ENCODE results near the gene ZKSCAN3. TPM values are rescaled to one million over a fixed set of nuclear protein-coding genes. Genes with fewer than 3 reads are reported as not detected.

ZKSCAN3 gene
- total and polyA plus RNA-seq, 2 of the 8 experiments (the other 6 are each of a cell fraction or from before 2014, with no cell fraction given), result 2.7 to 9.8 TPM

Small RNA genes lying within 50 kb of the gene (small RNA-seq; reads per million reads assigned to genes)
- gene AL021997.1 (ENCODE audit: insufficient read depth) (not detected), gene AL021997.2 (ENCODE audit: insufficient read depth) (not detected), gene RNU2-45P (ENCODE audit: insufficient read depth) (not detected)

Other genes with a start within 250 kb of the ZKSCAN3 start
- 7.4 and 9.4 TPM in 2 replicates for gene ZSCAN16, start 225.3 kb upstream of the ZKSCAN3 start, total RNA-seq (2021; fragmentation: NEBNext Ultra II Directional; extraction: Animal tissue kit (Norgen Biotek cat#: 25700))
- 1.9 and 3.6 TPM in 2 replicates for gene ZSCAN16, start 225.3 kb upstream of the ZKSCAN3 start, polyA plus RNA-seq (2011; rRNA removed)
- gene ZKSCAN8, start 208.1 kb upstream of the ZKSCAN3 start, total RNA-seq (2021; fragmentation: NEBNext Ultra II Directional; extraction: Animal tissue kit (Norgen Biotek cat#: 25700)), result 23.3 and 24.1 TPM in 2 replicates
- gene ZKSCAN8, start 208.1 kb upstream of the ZKSCAN3 start, polyA plus RNA-seq (2011; rRNA removed), result 8.6 and 10.7 TPM in 2 replicates
- 13.1 and 13.6 TPM in 2 replicates for gene ZSCAN9, start 124.7 kb upstream of the ZKSCAN3 start, total RNA-seq (2021; fragmentation: NEBNext Ultra II Directional; extraction: Animal tissue kit (Norgen Biotek cat#: 25700))
- gene ZSCAN9, start 124.7 kb upstream of the ZKSCAN3 start, polyA plus RNA-seq (2011; rRNA removed), result 7.0 and 10.8 TPM in 2 replicates
- 6.6 TPM in 2 replicates for gene ZKSCAN4, start 97.7 kb upstream of the ZKSCAN3 start, total RNA-seq (2021; fragmentation: NEBNext Ultra II Directional; extraction: Animal tissue kit (Norgen Biotek cat#: 25700))
- 1.4 and 2.2 TPM in 2 replicates for gene ZKSCAN4, start 97.7 kb upstream of the ZKSCAN3 start, polyA plus RNA-seq (2011; rRNA removed)
- not detected in 2 replicates for gene NKAPL, start 90.7 kb upstream of the ZKSCAN3 start, total RNA-seq (2021; fragmentation: NEBNext Ultra II Directional; extraction: Animal tissue kit (Norgen Biotek cat#: 25700))
- 0.05 and 0.08 TPM in 2 replicates for gene NKAPL, start 90.7 kb upstream of the ZKSCAN3 start, polyA plus RNA-seq (2011; rRNA removed)
- 8.2 and 8.5 TPM in 2 replicates for gene ZSCAN26, start 82.8 kb upstream of the ZKSCAN3 start, total RNA-seq (2021; fragmentation: NEBNext Ultra II Directional; extraction: Animal tissue kit (Norgen Biotek cat#: 25700))
- gene ZSCAN26, start 82.8 kb upstream of the ZKSCAN3 start, polyA plus RNA-seq (2011; rRNA removed), result 3.8 and 7.0 TPM in 2 replicates
- 7.6 and 9.2 TPM in 2 replicates for gene PGBD1, start 68.4 kb upstream of the ZKSCAN3 start, total RNA-seq (2021; fragmentation: NEBNext Ultra II Directional; extraction: Animal tissue kit (Norgen Biotek cat#: 25700))
- gene PGBD1, start 68.4 kb upstream of the ZKSCAN3 start, polyA plus RNA-seq (2011; rRNA removed), result 2.3 and 2.5 TPM in 2 replicates
- 7.0 and 8.8 TPM in 2 replicates for gene ZSCAN31, start 13.8 kb upstream of the ZKSCAN3 start, total RNA-seq (2021; fragmentation: NEBNext Ultra II Directional; extraction: Animal tissue kit (Norgen Biotek cat#: 25700))
- 1.2 and 1.9 TPM in 2 replicates for gene ZSCAN31, start 13.8 kb upstream of the ZKSCAN3 start, polyA plus RNA-seq (2011; rRNA removed)
- gene ZSCAN12, start 49.8 kb downstream of the ZKSCAN3 start, total RNA-seq (2021; fragmentation: NEBNext Ultra II Directional; extraction: Animal tissue kit (Norgen Biotek cat#: 25700)), result 8.6 and 9.6 TPM in 2 replicates
- gene ZSCAN12, start 49.8 kb downstream of the ZKSCAN3 start, polyA plus RNA-seq (2011; rRNA removed), result 2.0 and 2.2 TPM in 2 replicates
- 4.2 and 5.3 TPM in 2 replicates for gene ZSCAN23, start 93.5 kb downstream of the ZKSCAN3 start, total RNA-seq (2021; fragmentation: NEBNext Ultra II Directional; extraction: Animal tissue kit (Norgen Biotek cat#: 25700))
- gene ZSCAN23, start 93.5 kb downstream of the ZKSCAN3 start, polyA plus RNA-seq (2011; rRNA removed), result 0.61 and 0.74 TPM in 2 replicates
- gene GPX6, start 165.8 kb downstream of the ZKSCAN3 start, total RNA-seq (2021; fragmentation: NEBNext Ultra II Directional; extraction: Animal tissue kit (Norgen Biotek cat#: 25700)), result not detected in 2 replicates
- not detected in 2 replicates for gene GPX6, start 165.8 kb downstream of the ZKSCAN3 start, polyA plus RNA-seq (2011; rRNA removed)
- not detected in 2 replicates for gene GPX5, start 175.9 kb downstream of the ZKSCAN3 start, total RNA-seq (2021; fragmentation: NEBNext Ultra II Directional; extraction: Animal tissue kit (Norgen Biotek cat#: 25700))
- 0.08 TPM in 1 of 2 replicates, not detected in the other for gene GPX5, start 175.9 kb downstream of the ZKSCAN3 start, polyA plus RNA-seq (2011; rRNA removed)

All from H1 (cell line).